AML-193 (cell line): Measurements from ENCODE around the gene CTBP2.

Source experiments
- DNase-seq, 2 experiments: peaks; one replicate each; lab custom pipeline; 2025; lab: John Stamatoyannopoulos, UW

Gene CTBP2

DNA sequence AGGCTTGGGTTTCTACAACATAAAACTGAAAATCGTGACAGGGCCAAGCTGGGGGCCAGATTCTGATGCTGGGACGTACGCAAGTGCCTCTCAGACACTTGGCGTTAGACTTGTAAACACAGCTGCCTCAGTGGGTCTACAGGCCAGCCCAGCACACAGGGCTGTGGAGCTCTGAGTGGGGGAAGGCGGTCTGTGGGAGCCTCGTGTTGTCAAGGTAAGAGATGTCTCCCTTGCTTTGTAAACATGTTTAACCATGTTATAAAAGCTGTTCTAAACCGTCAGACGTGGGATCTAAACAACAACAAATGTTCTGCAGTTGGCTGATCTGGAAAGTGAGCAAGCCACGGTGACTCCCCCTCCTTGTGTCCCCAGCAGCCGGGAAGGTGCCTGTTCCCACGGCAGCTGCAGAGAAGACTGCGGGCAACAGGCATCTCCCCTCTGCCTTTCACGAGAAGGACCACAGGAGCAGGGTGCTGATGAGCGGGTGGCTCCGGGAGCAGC, 150.7 kb downstream of the CTBP2 start:
- DNase-seq, result no peak

DNA sequence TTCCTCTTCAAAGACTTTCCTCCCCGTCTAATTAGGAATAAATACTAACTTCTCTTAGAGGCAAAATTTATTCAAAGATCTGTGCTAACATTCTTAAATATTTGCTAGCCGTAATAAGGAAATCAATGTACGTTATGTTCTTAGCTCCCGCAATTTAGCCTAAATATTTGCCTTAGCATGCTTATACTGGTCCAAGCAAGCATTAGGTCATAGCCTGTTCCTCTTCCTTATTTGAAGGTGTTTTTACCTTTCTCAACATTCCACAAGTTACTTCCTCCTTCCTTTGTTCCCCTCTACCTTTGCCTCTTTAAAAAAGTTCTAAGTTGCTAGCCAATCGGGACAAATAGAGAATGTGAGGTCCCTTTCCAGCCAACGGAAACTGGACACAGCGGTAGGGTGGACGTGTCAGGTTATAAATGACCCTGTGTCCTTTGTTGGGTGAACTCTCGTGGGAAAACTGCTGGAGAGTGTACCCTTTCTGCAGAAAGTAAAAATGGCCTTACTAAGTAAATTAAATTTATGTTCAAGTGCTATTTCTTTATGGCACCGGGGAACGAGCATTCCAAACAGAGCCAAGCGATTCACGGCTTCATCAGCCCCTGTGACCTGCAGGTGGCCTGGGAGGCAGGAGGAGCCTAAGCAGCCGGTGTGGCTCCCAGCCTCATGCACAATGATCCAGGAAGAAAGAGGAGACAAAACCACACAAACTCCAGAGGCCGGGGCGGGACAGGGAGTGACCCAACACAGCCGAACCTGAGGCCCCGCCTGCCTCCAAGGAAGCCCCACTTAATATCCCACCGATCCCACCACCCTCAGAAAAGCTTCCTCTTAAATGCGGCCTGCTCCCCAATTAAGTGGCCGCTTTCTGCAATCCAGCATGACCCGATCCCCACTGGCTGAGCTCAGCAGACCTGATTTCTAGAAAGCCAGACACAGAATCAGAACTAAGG, 151.4 kb downstream of the CTBP2 start:
- DNase-seq, result no peak

DNA sequence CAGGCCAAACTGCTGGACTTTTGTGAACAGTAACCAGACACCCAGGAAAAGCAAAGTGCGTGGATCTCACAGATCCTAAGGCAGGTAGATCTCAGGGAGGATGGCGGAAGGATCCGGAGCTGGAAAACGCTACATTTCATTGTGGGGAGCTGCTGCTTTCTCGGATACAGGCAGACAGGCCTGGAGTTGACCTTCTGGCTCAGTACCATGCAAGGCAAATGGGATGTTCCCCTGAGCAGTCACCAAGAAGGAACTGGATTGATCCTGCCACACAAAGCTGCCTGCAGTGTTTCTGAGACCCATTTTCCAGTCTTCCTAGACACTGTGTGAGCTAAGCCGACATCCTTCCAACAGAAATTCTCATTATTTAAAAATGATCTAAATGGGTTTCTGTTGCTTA, 152.9 kb downstream of the CTBP2 start:
- no peak for DNase-seq

DNA sequence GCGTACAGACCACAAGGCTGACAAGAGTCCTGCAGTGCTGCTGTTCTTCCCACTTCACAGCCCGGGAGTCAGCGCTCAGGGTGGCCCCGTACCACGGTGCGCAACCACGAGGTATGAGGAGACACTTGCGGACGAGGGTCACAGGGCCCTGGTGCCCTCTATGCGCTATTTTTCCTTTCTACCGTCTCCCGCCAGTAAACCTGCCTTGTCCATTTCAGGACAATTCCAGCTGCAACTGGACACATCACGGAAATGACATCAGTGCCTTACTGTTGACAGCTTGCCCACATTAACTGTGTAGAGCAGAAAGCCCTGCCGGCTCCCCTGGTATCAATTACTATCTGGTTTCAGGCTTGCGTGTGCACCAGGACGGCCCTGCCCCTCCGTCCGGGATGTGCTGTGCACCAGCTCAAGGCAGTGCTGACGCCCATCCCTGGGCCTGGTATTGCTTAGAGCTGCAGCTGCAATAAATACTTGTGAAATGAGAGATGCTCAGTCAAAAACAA, 153.4 kb downstream of the CTBP2 start:
- DNase-seq, result no peak

DNA sequence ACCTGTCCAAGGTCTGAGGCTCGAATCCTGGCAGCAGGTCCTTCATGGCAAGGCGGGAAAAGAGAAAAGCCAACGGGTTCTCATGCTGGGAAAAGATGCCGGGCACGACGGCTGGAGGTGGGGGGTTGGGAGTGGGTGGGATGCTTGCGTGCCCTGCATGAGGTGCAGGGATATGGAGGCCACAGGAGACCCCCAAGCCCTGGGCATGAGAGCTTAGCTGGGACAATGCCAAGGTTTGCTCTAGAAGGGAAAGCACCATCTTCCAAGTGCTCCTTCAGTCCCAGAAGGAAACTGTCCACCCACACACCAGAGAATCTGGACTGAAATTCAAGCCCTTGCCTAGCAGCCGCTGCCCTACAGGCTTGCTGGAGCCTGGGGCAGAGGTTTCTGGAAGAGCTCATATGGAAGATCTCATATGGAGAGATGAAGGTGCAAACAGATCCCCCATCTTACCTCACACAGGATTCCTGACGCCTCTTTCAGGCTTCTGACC, 154.1 kb downstream of the CTBP2 start:
- DNase-seq, result no peak

DNA sequence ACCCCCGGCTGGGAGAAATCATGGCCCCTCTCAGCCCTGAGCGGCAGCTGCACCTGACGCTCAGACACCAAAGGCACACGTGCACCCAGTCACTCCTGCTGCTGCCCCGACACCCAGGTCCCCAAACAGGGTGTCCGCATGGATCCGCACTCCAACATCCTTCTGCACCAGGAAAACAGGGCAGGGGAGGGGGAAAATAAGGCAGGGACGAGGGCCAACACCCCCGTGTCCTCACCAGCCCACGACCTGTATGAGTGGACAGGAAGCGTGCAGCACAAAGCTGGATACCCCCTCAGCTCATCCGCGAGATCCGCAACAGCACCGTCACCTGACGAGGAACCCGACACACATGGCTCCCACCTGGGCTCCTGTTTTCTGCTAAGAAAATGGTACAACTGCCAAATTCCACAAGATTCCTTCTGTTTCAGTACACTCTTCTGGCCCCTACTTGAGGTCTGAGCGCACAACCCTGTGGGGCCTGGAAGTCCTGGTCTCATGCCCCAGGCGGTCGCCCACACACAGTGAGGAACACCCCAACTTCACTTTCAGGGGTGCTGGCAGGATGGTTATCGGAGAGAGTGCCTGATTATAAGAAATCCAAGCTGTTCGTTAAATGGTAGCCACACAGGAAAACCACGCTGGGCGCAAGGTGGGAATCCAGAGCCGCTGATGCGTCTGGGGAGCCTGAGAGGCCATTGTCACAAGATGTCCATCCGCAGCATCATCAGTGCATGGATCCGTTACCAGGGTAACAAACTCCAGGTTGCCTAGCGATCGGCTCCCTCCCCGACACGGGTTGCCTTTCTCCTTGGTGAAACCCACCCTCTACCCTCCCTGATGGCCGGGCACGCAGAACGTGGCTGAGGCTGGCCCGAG, 154.8 kb downstream of the CTBP2 start:
- DNase-seq, result no peak

DNA sequence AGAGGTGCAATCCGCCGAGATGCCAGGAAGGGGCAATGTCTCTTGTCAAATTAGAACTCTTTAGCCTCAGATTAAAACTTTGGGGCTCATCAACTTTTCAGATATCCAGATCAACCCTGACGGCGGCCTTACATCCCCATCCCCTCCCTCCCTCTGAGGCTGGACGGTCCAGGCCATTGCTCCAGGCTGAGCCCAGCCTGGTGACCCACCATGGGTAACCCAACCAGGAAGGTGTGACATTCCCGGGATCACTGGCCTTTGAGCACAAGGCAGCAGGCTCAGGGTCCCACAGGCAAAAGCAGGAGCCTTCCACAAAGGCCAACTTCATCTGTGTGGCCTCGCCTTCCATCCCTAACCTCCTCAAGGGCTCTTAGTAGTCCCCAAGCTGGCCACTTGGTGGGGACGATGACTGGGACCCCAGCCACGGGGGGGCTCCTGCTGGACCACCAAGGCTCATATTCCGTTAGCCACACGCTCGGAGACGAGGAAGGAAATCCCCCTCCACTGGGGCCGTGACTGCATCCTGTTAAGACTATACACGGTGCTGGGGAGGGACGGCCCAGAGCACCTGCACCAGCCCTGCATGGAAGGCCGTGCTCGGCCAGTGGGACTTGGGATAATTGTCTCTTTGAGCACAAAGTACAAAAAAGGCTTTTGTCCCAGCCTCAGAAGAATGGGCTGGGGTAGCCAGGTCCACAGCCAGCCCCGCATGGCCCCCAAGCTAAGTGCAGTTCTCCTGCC, 155.6 kb downstream of the CTBP2 start:
- no peak for DNase-seq

DNA sequence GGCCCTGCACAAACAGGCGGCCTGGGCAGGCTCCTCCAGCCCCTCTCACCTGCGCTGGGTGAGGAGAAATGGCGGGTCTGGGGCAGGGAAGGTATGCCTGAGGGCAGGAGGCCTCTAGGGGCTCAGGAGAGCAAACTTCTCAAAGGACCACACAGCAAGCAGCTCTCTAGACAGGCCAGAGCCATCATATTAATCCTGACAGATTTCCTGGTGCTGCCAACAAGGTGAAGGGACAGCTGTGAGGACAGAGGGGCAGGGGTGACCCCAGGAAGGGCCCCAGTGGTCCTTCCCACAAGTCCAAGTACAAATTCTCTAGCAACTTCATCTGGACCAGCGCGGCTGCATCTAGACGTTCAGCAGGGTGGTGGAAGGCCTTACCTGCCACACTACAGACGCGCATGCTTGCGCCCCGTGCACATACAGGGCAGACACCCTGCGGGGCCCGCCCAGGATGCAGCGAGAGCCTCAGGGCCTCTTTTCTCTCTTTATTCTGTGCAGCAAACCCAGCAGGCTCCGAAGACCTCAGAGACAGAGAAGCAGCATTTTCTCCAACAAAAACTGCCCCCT, 156.4 kb downstream of the CTBP2 start:
- DNase-seq, result no peak

DNA sequence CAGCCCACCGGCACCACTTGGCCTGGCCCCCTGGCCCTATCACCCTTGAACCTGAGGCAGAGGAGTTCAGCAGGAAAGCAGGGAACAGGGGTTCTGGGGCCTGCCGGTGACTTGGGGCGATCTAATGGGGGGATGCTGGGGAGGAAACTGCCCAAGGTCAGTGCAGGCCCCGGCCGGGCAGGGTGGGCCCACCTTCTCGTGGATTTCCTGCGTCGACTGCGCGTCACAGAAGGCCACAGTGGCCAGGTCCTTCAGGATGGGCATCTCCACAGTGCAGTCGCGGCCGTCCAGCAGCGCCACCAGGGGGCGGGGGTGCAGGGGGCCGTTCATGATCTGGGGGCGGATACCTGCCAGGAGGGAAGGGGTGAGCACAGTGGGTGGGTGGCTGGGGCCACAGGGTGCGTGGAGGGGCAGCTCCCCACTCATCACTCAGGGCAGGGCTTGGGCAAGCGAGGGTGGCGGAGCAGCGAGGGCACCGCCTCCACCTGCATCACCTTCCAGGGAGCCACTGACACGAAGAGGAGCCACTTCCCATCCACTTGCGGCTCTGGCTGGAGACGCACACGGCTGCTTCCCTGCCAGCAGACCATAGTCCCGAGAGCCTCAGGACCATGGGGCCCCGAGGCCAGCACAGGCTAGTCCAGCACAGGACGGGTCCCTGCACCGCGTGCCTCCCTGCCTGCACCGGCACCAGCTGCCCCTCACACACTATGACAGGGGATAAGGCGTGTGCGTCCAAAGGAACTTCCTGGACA, 157.0 kb downstream of the CTBP2 start:
- no peak for DNase-seq

DNA sequence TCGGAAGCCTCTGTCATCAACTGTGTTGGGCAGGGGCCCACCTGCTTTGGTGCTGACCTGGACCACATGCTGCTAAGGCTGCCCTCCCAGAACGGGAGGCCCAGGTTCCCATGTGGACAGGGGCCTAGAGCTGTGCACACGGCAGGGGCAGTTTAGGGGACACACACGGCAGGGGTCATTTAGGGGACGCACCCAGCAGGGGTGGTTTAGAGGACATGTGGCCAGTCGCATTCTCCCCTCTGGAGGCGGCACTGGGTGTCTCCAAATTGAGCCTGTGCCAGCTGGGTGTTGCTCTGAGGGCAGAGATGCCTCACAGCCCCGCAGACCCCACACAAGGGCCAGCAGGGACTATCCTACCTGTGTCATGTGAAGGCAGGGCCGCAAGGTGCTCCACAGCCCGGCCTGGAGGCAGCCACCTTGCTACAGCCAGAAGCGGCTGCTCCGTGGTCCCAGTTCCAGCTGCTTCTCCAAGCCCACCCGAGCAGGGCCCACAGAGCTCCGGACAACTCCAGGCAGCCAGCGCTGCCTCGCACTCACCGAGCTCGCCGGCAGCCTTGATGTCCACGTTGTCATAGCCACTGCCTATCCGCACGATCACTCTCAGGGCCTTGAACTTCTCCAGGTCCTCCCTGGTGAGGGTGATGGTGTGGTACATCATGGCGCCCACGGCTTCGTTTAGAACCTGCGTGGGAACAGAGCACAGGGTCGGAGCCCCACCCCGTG, 157.8 kb downstream of the CTBP2 start:
- no peak for DNase-seq

DNA sequence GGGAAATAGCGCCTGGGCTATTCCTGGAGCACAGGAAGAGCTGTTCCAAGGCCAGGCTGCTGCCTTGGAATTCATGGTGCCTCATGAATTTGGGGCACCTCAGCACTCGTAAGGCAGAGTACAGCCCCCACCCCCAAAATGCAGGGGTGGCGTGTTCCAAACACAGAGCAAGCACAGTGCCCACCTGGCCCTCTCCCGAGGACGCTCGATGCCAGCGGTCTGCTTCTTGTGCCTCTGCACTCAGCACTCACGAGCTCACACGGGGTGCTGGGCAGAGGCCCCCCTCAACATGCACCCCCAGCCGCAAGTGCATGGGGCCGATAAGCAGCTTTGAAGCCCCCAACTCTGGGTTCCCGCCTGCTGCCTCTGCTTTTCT, 158.3 kb downstream of the CTBP2 start:
- DNase-seq, result no peak

DNA sequence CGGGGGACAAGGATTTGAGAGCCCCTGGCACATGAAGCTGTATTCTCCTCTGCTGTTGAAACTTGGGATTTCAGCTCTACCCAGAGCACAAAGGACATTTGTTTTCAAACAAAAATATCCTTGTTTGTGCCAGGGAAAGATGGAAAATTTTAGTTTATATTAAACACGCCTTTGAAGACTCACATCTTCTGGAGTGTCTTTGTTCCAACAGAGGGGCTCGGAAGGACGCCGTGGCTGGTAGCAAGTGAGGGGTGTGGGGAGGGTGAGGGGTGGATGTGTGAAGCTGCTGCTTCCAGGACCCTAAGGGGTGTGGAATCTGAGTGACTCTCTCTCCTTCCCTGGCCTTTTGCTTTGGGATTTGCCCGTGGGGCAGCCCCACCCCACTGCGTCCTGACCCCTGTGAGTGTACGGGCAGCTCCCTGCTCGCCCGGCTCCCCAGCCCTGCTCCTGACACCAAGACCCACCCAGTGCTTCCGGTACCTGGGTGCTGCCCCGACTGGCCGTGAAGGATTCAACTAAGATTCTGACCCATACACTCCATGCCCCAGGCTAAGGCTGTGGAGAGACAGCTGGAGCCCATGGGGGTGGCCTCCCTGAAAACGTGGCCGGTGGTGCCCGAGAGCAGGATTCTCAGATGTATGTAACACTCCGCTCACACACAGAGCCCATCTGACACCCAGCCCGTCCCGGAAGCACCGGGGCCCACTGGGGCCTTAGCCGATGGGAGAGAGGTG, 158.9 kb downstream of the CTBP2 start:
- DNase-seq, result no peak

DNA sequence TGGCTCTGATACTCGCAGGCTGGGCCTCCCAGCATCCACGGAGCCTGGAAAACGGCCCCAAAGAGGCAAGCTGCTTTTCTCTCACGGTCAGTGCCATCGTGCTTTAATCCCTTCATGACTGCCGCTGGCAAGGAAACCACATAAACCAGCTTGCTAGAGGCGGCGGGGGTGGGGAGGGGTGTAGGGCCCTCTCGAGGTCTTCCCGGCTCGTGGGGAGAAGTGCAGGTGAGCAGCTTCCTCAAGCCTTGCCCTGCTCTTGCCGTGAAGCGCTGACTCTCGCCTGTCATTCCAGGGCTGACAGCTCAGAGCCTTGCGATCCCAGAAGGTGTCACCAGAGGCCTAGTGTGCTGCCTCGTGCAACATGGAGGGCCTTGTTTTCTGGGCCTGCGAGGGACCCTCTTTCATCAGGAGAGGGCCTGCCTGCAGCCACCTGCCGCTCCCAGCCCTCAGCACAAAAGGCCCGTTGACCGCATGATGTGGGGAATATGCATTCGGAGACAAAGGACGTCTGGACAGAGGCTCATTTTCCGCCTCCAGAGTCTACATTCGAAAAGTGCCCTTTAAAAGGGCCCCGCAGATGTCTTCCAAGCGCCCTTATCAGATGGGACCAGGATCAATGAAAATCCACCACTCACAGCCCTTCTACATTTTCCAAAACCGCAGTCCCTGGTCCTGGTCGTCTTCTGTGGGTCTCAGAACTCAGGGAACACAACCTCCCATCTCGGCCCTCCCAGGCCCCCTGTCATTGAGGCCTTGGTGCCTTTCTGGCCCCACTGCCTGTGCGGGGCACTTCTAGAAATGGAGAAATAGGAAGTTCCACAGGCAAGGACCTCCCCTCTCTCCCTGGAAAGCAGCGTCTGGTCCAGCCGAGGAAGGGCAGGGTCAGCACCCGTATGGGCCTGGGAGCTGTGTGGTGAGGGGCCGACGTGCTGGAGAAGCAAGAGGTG, 159.7 kb downstream of the CTBP2 start:
- DNase-seq, result no peak

DNA sequence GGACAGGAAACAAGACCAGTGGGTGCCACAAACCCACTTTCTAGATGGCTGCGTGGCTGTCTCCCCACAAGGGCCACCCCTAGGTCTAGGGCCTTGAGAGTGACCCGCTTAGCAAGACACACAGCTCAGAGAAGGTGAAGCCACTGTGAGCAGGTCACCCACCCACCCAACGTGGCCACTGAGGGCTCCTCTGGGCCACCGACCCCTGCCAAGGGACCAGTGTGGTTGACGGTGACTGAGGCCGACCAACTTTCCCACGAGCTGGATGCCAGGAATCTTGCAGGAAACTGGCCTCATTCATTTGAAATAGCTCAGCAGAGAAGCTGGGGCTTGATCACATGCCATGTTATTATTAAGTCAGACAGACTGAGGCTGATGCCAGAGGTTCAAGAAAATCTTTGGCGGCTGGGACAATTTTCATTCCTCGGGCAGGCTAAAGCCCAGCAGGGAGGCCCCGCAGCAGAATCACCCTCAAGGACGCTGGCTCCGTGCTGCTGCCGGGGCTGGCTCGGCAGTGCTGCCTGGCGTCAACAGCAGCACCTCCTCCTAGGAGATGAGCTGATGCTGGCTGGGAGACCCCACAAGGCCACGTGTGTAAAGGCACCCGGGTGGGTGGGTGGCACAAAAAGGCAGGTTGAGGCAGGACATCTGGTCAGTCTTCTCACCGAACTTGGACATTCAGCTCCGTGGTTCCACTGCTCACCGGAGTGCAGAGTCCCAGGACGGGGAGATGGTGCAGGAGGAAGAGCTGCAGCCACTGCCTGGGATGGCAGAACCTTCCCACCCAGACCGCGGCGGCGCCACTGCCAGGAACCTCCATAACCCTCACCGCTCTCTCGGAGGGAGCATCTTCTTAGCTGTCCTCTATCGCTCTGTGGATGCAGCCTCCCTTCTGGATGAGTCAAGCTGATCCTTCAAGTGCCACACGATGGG, 160.7 kb downstream of the CTBP2 start:
- DNase-seq, result no peak

DNA sequence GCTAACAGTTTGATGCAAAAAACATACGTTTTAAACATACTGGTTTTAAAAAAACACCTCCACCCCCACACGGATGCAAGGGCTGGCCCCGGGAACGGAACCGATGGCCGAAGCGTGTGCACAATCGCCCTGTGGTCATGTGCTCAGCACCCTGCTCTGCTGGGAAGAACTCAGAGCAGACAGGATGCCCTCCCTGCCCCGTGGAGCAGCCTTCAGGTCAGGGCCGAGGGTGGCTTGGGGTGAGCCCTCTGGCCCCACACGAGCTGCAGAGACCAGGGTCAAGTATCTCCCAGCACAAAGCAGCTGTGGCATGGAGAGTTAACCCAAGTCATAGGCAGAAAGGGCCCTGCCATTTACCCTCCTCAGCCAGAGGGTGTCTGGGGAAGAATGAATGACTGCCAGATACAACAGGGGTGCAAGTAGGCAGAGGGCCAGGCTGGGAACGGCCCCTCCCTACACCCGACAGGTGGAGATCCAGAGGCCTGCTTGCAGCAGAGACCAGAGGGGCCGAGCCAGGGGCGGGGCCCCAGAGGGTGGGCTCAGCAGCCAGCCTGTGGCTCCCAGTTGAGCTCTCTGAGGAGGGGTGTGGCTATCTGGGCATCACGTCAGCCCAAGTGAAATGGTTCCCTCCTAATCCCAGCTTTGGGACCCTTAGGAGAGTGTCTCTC, 161.6 kb downstream of the CTBP2 start:
- DNase-seq, result no peak
